Left lobe of liver (tissue), 2 donors: ENCODE data around the gene RBM20. TPM values are rescaled to one million over a fixed set of nuclear protein-coding genes. Genes with fewer than 3 reads are reported as not detected.
"Not testable (repeated sequence)": the region's sequence is repeated elsewhere in the genome, so short reads cannot be mapped to it uniquely, and the experiment has no call there.

Experiments
- ATAC-seq: fragments of 200-7000 bp; cut with Tn5 transposase; one replicate; pipeline ENCODE4 v1.9.1; 2020; ENCODE audit warnings: mild to moderate bottlenecking, moderate library complexity
- DNase-seq: peaks from one replicate; pipeline ENCODE4 v3.0.0-alpha.2; 2020; ENCODE audit warnings: low spot score
- total RNA-seq: library from RNA; stranded (reverse); gene quantifications from one replicate; pipeline ENCODE4 v1.2.1, GENCODE V29; 2021
- donor health status: DM: no; HTN: no; CAD: no; lungs with moderate emphysema.
- donor health status: DM: no; HTN: yes; CAD: no.

The RBM20 gene
- total RNA-seq, 1 donor from 2014 or later, result 0.33 TPM

GRCh38 chr10:110727785-110728184 lies 83.6 kb downstream of the RBM20 start:
- not testable (repeated sequence) for DNase-seq, ATAC-seq

GRCh38 chr10:110730345-110731050 lies 86.4 kb downstream of the RBM20 start:
- DNase-seq (no peak), ATAC-seq (no peak)

- peak; percentile 76 for ATAC-seq
Observed at GRCh38 chr10:110733218-110733952, 89.2 kb downstream of the RBM20 start.

GRCh38 chr10:110735620-110736027 lies 91.5 kb downstream of the RBM20 start:
- DNase-seq (no peak), ATAC-seq (peak; percentile 73)

More at GRCh38 chr10:110733218-110733952, 89.2 kb downstream of the RBM20 start:
- DNase-seq, result peak; percentile 71

- no peak for ATAC-seq
Observed at GRCh38 chr10:110737886-110738634, 93.9 kb downstream of the RBM20 start.

GRCh38 chr10:110739811-110740271 lies 95.7 kb downstream of the RBM20 start:
- peak; percentile 71 for DNase-seq
- peak; percentile 74 for ATAC-seq

More at GRCh38 chr10:110737886-110738634, 93.9 kb downstream of the RBM20 start:
- DNase-seq, result no peak

GRCh38 chr10:110742801-110743200 lies 98.7 kb downstream of the RBM20 start:
- ATAC-seq (no peak), DNase-seq (no peak)

GRCh38 chr10:110744782-110745181 lies 100.6 kb downstream of the RBM20 start:
- ATAC-seq (no peak), DNase-seq (no peak)

- DNase-seq (peak; percentile 61), ATAC-seq (peak; percentile 98)
Observed at GRCh38 chr10:110746254-110746826, 102.2 kb downstream of the RBM20 start.

- ATAC-seq, result no peak
- DNase-seq, result no peak
Observed at GRCh38 chr10:110746969-110747608, 103.0 kb downstream of the RBM20 start.

GRCh38 chr10:110747609-110748464 lies 103.7 kb downstream of the RBM20 start:
- ATAC-seq (no peak), DNase-seq (no peak)

GRCh38 chr10:110748970-110749369 lies 104.8 kb downstream of the RBM20 start:
- no peak for DNase-seq
- ATAC-seq, result no peak

- ATAC-seq (no peak), DNase-seq (no peak)
Observed at GRCh38 chr10:110750931-110751330, 106.8 kb downstream of the RBM20 start.

- no peak for ATAC-seq
Observed at GRCh38 chr10:110751850-110752249, 107.7 kb downstream of the RBM20 start.

GRCh38 chr10:110753462-110753861 lies 109.3 kb downstream of the RBM20 start:
- ATAC-seq (no peak), DNase-seq (no peak)

More at GRCh38 chr10:110751850-110752249, 107.7 kb downstream of the RBM20 start:
- DNase-seq, result no peak

- DNase-seq, result no peak
- ATAC-seq, result peak; percentile 35
Observed at GRCh38 chr10:110754375-110755105, 110.4 kb downstream of the RBM20 start.

- ATAC-seq (no peak), DNase-seq (no peak)
Observed at GRCh38 chr10:110755781-110756180, 111.6 kb downstream of the RBM20 start.

GRCh38 chr10:110756876-110757275 lies 112.7 kb downstream of the RBM20 start:
- DNase-seq (no peak), ATAC-seq (peak; percentile 13)

- no peak for DNase-seq
- ATAC-seq, result no peak
Observed at GRCh38 chr10:110757586-110757985, 113.5 kb downstream of the RBM20 start.
